Endothelial cell of umbilical vein (primary cell): Measurements from ENCODE around the gene RASA1. TPM values are rescaled to one million over a fixed set of nuclear protein-coding genes. Genes with fewer than 3 reads are reported as not detected.

Experiments
- BruUV-seq: library from RNA; stranded (reverse); fragments of 400-500 nt; replicated peaks from 2 replicates; lab custom pipeline; 2021; lab: Mats Ljungman, UMichigan
- CTCF ChIA-PET: fragments of 300-600, 350-600 bp; sonication (Branson Sonifier 250); formaldehyde crosslinking; loops from one replicate; lab custom pipeline; 2021; ENCODE audit warnings: antibody characterized with exemption, inconsistent platforms; lab: Charles Lee
- POLR2A ChIA-PET: fragments of 300-600, 350-600 bp; sonication (Branson Sonifier 250); formaldehyde crosslinking; loops from one replicate; lab custom pipeline; 2021; ENCODE audit warnings: antibody characterized with exemption, inconsistent platforms; lab: Charles Lee
- DNase-seq: peaks from one replicate; pipeline ENCODE4 v3.0.0-alpha.2; 2011; ENCODE audit warnings: low read depth, low spot score
- FAIRE-seq: peaks from 2 replicates; lab custom pipeline; 2011; peaks lifted over from hg19 to GRCh38; lab: Jason Lieb, UNC
- H2AFZ ChIP-seq: 2 replicates; pipeline ENCODE4 v1.6.0; 2012; ENCODE audit warnings: low read depth, low read length, control low read depth, inconsistent platforms
- H3K27ac ChIP-seq: 2 replicates; pipeline ENCODE4 v1.5.1; 2011; ENCODE audit warnings: low read depth, mild to moderate bottlenecking, control low read depth, low read length, moderate library complexity; ENCODE audit not compliant: insufficient read depth
- H3K27me3 ChIP-seq, 2 experiments: 2 replicates each; pipeline versions ENCODE4 v1.6.0 to v1.6.1; 2011; ENCODE audit warnings: low read length in 2 of 2, mixed read lengths in 1 of 2; ENCODE audit not compliant: control insufficient read depth in 2 of 2, insufficient read depth in 2 of 2
- H3K36me3 ChIP-seq, 2 experiments: 2 replicates in 1 of 2; 3 replicates in 1 of 2; pipeline ENCODE4 v1.5.1; 2011; ENCODE audit warnings: low read length in 2 of 2, mild to moderate bottlenecking in 1 of 2, moderate library complexity in 1 of 2; ENCODE audit not compliant: control insufficient read depth in 2 of 2, insufficient read depth in 2 of 2; ENCODE audit errors: extremely low read depth in 1 of 2
- H3K4me1 ChIP-seq: 3 replicates; pipeline ENCODE4 v1.5.1; 2011; ENCODE audit warnings: mild to moderate bottlenecking, low read length; ENCODE audit not compliant: control insufficient read depth, insufficient read depth; ENCODE audit errors: extremely low read depth
- H3K4me2 ChIP-seq: 2 replicates; pipeline ENCODE4 v1.6.1; 2011; ENCODE audit warnings: low read length, control low read depth, mixed read lengths; ENCODE audit not compliant: insufficient read depth
- H3K4me3 ChIP-seq, 3 experiments: fragments of 200-600 bp in 1 of 3; sonication (generic), shearing (Covaris generic) in 1 of 3; replicated peaks in 1 of 3; 2 replicates each; pipeline ENCODE4 v1.5.1; 2011 to 2016; ENCODE audit warnings: control low read depth in 3 of 3, low read length in 3 of 3, mild to moderate bottlenecking in 2 of 3, inconsistent platforms in 1 of 3, low read depth in 1 of 3, moderate library complexity in 1 of 3; ENCODE audit not compliant: insufficient read depth in 1 of 3
- H3K79me2 ChIP-seq: 2 replicates; pipeline ENCODE4 v1.6.0; 2012; ENCODE audit warnings: low read length, inconsistent platforms; ENCODE audit not compliant: control insufficient read depth, insufficient read depth
- H3K9ac ChIP-seq: replicated peaks from 2 replicates; pipeline ENCODE3; 2011; ENCODE audit warnings: low read length, control low read depth; ENCODE audit not compliant: insufficient read depth; ENCODE audit errors: extremely low read depth
- H3K9me1 ChIP-seq: replicated peaks from 3 replicates; pipeline ENCODE4 v1.6.0; 2011; ENCODE audit warnings: mild to moderate bottlenecking, low read length; ENCODE audit not compliant: control insufficient read depth, insufficient read depth; ENCODE audit errors: extremely low read depth
- H3K9me3 ChIP-seq: replicated peaks from 2 replicates; pipeline ENCODE4 v1.5.1; 2012; ENCODE audit warnings: low read length, inconsistent platforms; ENCODE audit not compliant: control insufficient read depth, insufficient read depth
- H4K20me1 ChIP-seq: replicated peaks from 2 replicates; pipeline ENCODE3; 2011; ENCODE audit warnings: mild to moderate bottlenecking, low read length; ENCODE audit not compliant: control insufficient read depth, insufficient read depth; ENCODE audit errors: extremely low read depth
- EZH2 ChIP-seq: IDR thresholded peaks from 2 replicates; pipeline ENCODE4 v1.6.1; 2012; ENCODE audit warnings: borderline replicate concordance, low read depth, mild to moderate bottlenecking, moderate library complexity, low read length, inconsistent platforms; ENCODE audit not compliant: severe bottlenecking
- FOS ChIP-seq: IDR thresholded peaks from 2 replicates; pipeline ENCODE4 v1.6.1; 2011; ENCODE audit warnings: mild to moderate bottlenecking, low read length, moderate library complexity, borderline replicate concordance; ENCODE audit not compliant: insufficient read depth
- GATA2 ChIP-seq: IDR thresholded peaks from 2 replicates; pipeline ENCODE4 v1.7.0; 2011; ENCODE audit warnings: low read depth, mild to moderate bottlenecking, moderate library complexity, mixed read lengths, low read length; ENCODE audit not compliant: insufficient read length, insufficient read depth
- JUN ChIP-seq: IDR thresholded peaks from 2 replicates; pipeline ENCODE4 v1.6.1; 2011; ENCODE audit warnings: borderline replicate concordance, low read depth; ENCODE audit not compliant: insufficient read length, insufficient read depth
- MYC ChIP-seq: IDR thresholded peaks from one replicate; pipeline ENCODE4 v1.6.1; 2011; ENCODE audit warnings: mild to moderate bottlenecking, low read depth, low read length
- POLR2A ChIP-seq: IDR thresholded peaks from 2 replicates; pipeline ENCODE4 v1.6.1; 2012; ENCODE audit warnings: low read depth, mild to moderate bottlenecking, control low read depth, low read length
- POLR2AphosphoS5 ChIP-seq: IDR thresholded peaks from 2 replicates; pipeline ENCODE4 v1.6.1; 2012; ENCODE audit warnings: low read depth, mild to moderate bottlenecking, control low read depth, low read length, moderate library complexity; ENCODE audit not compliant: insufficient read depth
- dilution Hi-C: fragments of 300-500 bp; cut with MboI; formaldehyde crosslinking; loops from one replicate; pipeline ENCODE4 v1.15.0; 2019; ENCODE audit warnings: low sequenced_read_pairs; ENCODE audit not compliant: extremely low pct_ligation_motif_present
- intact Hi-C: fragments of 100-400 bp; cut with micrococcal nuclease; formaldehyde crosslinking; loops from one replicate; pipeline ENCODE4 v1.10.0; 2022
- polyA plus RNA-seq, 4 experiments: library from polyadenylated mRNA; depleted of rRNA in 3 of 4; stranded (reverse) in 3 of 4; unstranded in 1 of 4; fragments of >200 nt; gene quantifications; 2 replicates each; pipeline versions ENCODE4 v1.2.1 to v1.2.3, GENCODE V29; 2011 to 2012; ENCODE audit warnings: missing spikeins in 1 of 4
- total RNA-seq: library from RNA; stranded (reverse); gene quantifications from 2 replicates; pipeline ENCODE4 v1.2.3, GENCODE V29; 2021
- TF ChIP-seq, protein P1 (sequence below), 2 donors: IDR thresholded peaks; 1 replicate in 1 of 2; 2 replicates in 1 of 2; pipeline ENCODE4 v1.5.1; 2011; ENCODE audit warnings: low read length in 2 of 2, mild to moderate bottlenecking in 2 of 2, moderate library complexity in 2 of 2, control low read depth in 1 of 2, inconsistent platforms in 1 of 2, low read depth in 1 of 2; ENCODE audit not compliant: insufficient read depth in 1 of 2; ENCODE audit errors: extremely low read depth in 1 of 2
- TF ChIP-seq, protein P2 (sequence below): IDR thresholded peaks from 2 replicates; pipeline ENCODE4 v1.6.1; 2011; ENCODE audit not compliant: insufficient read depth, insufficient read length

The RASA1 gene
- total and polyA plus RNA-seq, 2 donors (not counting 3 experiments of a cell fraction or from before 2014, with no cell fraction given), result 23.1 to 42.0 TPM

DNA sequence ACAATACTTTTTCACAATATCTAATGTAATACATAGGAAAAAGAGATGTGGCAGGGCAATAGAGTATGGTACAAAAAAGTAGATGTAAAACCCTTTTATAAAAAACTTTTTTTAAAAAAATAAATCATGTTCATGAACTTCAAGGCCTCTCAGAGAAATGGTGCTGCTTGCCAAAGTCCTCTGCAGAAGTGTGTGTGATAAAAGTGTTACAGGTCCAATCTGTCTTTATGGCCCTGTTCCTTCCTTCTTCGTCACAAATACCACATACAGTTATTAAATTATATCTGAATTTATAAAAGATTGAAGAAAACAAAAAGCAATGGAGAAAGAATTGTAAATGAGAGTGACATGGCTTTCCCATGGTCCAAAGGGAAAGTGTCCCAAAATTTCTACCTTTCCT lies 166.8 kb downstream of the RASA1 start:
- Histone ChIP-seq H3K9me1 (no peaks in the 10 kb centered on the region), H3K4me2 (no peak overlapping the region), H3K79me2 (no peaks in the 10 kb centered on the region), H3K4me3 (no peak overlapping the region), H3K27ac (no peak overlapping the region), H2AFZ (no peak overlapping the region), H3K9me3 (no peaks in the 10 kb centered on the region), H3K4me1 (no peaks in the 10 kb centered on the region), H3K36me3 (no peaks in the 10 kb centered on the region), H3K27me3 (peaks cover 0 to 2% of the 10 kb centered on the region in 2 experiments), H4K20me1 (no peaks in the 10 kb centered on the region), H3K9ac (no peak overlapping the region)
- ChIA-PET POLR2A (no interaction called here), CTCF (no interaction called here)
- intact Hi-C loops, result no loop called here
- DNase-seq, result no peak
- no peak for TF ChIP-seq MYC
- TF ChIP-seq POLR2A, result no peak
- TF ChIP-seq FOS, result no peak
- TF ChIP-seq EZH2, result no peak
- TF ChIP-seq, protein P1, sequence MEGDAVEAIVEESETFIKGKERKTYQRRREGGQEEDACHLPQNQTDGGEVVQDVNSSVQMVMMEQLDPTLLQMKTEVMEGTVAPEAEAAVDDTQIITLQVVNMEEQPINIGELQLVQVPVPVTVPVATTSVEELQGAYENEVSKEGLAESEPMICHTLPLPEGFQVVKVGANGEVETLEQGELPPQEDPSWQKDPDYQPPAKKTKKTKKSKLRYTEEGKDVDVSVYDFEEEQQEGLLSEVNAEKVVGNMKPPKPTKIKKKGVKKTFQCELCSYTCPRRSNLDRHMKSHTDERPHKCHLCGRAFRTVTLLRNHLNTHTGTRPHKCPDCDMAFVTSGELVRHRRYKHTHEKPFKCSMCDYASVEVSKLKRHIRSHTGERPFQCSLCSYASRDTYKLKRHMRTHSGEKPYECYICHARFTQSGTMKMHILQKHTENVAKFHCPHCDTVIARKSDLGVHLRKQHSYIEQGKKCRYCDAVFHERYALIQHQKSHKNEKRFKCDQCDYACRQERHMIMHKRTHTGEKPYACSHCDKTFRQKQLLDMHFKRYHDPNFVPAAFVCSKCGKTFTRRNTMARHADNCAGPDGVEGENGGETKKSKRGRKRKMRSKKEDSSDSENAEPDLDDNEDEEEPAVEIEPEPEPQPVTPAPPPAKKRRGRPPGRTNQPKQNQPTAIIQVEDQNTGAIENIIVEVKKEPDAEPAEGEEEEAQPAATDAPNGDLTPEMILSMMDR (IDR thresholded peaks at IDR 0.05; ENCODE audit: extremely low read depth in 1 of 2, insufficient read depth in 1 of 2, low read depth in 1 of 2, low read length in 2 of 2), result no peak
- TF ChIP-seq, protein P2, sequence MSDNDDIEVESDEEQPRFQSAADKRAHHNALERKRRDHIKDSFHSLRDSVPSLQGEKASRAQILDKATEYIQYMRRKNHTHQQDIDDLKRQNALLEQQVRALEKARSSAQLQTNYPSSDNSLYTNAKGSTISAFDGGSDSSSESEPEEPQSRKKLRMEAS, result no peak
- TF ChIP-seq POLR2AphosphoS5, result no peak
- no peak for TF ChIP-seq GATA2
- no peak for TF ChIP-seq JUN
- no peak for FAIRE-seq
- dilution Hi-C loops, result no loop called here
- no TSS peak for BruUV-seq
